ENCODE results near the gene GOLGA6L26.
"Not testable (repeated sequence)": the region's sequence is repeated elsewhere in the genome, so short reads cannot be mapped to it uniquely, and the experiment has no call there.

Gene GOLGA6L26, protein sequence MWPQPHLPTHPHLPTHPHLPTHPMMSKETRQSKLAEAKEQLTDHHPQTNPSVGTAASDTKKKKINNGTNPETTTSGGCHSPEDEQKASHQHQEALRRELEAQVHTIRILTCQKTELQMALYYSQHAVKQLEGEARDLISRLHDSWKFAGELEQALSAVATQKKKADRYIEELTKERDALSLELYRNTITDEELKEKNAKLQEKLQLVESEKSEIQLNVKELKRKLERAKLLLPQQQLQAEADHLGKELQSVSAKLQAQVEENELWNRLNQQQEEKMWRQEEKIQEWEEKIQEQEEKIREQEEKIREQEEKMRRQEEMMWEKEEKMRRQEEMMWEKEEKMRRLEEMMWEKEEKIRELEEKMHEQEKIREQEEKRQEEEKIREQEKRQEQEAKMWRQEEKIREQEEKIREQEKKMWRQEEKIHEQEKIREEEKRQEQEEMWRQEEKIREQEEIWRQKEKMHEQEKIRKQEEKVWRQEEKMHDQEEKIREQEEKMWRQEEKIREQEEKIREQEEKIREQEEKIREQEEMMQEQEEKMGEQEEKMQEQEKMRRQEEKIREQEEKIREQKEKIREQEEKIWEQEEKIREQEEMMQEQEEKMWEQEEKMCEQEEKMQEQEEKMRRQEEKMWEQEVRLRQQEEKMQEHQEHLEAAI

DNA sequence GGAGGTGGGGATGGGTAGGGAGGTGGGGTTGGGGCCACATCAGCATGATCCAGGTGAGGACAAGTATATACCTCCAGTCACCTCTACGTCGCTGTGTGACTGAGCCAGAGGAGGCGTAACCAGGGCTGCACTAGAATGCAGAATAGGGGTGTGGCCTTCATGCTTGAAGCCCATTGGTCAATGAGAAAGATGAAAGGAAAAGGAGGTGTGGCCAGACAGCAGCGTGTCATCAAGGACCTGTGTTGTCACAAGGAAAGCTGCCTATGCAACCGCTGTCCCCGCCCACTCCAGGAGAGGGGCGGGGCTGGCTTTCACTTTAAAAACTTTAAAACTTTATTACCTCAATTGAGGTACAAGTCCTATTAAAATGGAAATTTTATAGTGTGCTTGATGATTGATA, at the start of gene GOLGA6L26:
Gene GOLGA6L26, minus strand, starts transcription at position 101 of the 400 bp plus-strand sequence. Its CDS starts 61 bp downstream, at position 40.
- in situ Hi-C loops (cut with MboI; ENCODE audit: low sequenced_read_pairs) = not testable (repeated sequence)

DNA sequence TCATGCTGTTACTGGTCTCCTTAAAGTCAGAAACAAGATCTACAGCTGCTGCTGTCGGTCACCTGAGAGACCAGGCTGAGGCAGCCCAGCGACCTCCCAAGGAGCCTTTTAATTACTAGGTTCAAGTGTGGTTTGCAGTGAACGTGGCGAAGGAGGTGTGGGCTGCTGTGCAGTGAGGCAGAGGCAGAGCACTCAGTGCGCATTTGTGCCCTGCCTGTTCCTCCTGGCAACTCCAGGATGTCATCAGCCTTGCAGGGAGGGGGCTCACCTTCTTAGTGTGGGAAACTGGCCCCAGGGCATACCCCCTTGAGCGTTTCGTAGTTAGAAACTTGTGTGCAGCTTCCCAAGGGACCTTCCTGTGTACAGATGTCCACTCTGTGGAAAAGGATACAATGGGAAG, 47.2 kb upstream of the GOLGA6L26 start:
- in situ Hi-C loops (cut with MboI; ENCODE audit: low sequenced_read_pairs) = not testable (repeated sequence)

- in situ Hi-C loops (cut with MboI; ENCODE audit: low sequenced_read_pairs) = not testable (repeated sequence)
Measured at GRCh38 chr15:23380700-23381099, 46.7 kb upstream of the GOLGA6L26 start.

DNA sequence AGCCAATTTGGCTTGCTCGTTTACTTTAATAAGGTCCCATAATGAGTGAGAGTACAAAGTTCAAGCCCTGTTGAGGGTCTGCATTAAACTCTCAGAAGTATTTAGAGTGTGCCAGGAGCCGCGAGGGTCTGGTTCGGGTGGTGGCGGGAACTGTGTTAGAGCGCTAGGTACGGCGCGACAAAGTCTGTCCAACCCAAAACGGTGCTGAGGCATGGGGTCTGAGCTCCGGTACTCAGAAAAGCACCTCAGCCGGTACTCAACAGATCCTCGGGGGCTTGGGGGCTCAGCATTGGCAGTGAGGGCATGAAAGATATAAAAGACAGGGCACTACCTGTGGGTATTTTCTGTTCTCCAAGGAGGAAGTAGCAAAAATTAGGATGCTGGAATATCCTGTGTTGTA, 45.0 kb upstream of the GOLGA6L26 start:
- in situ Hi-C loops (cut with MboI; ENCODE audit: low sequenced_read_pairs) = not testable (repeated sequence)

DNA sequence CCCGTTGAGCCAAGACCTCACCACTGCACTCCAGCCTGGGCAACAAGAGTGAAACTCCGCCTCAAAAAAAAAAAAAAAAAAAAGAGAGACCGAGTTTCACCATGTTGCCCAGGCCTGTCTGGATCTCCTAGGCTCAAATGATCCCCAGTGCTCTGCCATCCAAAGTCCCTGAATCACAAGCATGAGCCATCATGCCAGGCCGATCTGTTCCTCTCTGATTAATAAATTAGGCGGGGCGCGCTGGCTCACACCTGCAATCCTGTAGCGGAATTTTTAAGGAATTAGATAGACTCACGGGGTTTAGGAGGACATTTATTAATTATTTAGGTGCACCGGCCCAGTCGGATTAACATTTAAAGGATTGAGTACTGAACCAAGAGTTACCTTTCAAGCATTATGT, 40.2 kb upstream of the GOLGA6L26 start:
- in situ Hi-C loops (cut with MboI; ENCODE audit: low sequenced_read_pairs) = not testable (repeated sequence)

GRCh38 chr15:23372891-23373600, 39.0 kb upstream of the GOLGA6L26 start:
- in situ Hi-C loops (cut with MboI; ENCODE audit: low sequenced_read_pairs) = not testable (repeated sequence)

- in situ Hi-C loops (cut with MboI; ENCODE audit: low sequenced_read_pairs) = no loop called here
Measured at GRCh38 chr15:23372284-23372683, 38.3 kb upstream of the GOLGA6L26 start.

DNA sequence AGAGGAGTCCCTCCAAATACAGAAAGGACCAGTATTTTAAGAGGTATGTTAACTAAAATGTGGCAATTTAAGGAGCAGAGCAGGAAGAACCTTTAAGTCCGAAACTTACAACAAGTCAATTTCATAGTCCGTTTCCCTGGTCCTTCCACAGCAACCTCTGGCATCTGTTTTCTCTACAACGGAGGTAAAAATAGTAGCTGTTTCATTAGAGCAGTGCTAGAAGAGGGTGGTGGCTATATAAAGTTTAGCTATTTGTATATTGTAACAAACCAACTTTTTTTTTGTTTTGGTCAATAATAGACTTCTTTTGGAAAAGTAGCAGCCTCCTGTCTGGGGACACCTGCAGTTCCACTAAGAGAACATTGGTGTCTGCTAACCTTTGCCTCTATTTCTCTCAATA, 37.9 kb upstream of the GOLGA6L26 start:
- in situ Hi-C loops (cut with MboI; ENCODE audit: low sequenced_read_pairs) = not testable (repeated sequence)

GRCh38 chr15:23371134-23371533, 37.1 kb upstream of the GOLGA6L26 start:
- in situ Hi-C loops (cut with MboI; ENCODE audit: low sequenced_read_pairs) = not testable (repeated sequence)

DNA sequence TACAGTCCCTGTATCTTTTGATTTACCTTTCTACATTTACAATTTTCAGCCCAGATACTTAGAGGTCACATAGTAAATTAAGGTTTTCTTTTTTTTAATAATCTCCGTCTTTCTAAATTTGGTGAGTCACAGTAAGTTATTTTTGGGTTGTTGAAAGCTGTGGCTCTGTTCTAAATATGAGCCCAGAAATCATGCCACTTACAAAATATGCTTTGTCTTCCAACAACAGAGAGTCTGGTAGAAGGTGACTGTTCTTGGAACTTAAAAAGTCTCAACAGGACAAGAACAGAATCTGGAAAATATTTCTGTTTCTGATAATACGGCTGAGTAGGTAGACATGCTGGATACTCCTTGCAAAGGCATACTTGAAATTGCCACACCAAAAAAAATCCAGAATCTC, 36.6 kb upstream of the GOLGA6L26 start:
- in situ Hi-C loops (cut with MboI; ENCODE audit: low sequenced_read_pairs) = no loop called here

- in situ Hi-C loops (cut with MboI; ENCODE audit: low sequenced_read_pairs) = not testable (repeated sequence)
Measured at GRCh38 chr15:23364261-23364660, 30.3 kb upstream of the GOLGA6L26 start.

DNA sequence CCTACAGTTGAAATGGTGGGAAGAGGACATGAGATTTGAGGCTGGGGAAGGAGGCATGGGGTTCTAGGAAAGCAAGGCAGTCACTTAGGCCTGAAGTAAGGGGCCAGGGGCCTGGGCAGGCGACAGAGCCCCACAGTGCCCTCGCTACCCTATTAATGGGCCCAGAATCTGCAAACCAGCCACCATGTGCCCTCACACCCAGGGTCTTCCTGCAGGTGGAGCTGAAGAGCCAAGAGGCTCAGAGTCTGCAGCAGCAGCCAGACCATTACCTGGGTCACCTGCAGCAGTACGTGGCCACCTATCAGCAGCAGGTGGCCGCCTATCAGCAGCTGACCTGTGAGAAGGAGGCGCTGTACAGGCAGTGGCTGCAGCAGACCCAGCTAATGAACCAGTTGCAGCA, 28.6 kb upstream of the GOLGA6L26 start:
- in situ Hi-C loops (cut with MboI; ENCODE audit: low sequenced_read_pairs) = not testable (repeated sequence)

DNA sequence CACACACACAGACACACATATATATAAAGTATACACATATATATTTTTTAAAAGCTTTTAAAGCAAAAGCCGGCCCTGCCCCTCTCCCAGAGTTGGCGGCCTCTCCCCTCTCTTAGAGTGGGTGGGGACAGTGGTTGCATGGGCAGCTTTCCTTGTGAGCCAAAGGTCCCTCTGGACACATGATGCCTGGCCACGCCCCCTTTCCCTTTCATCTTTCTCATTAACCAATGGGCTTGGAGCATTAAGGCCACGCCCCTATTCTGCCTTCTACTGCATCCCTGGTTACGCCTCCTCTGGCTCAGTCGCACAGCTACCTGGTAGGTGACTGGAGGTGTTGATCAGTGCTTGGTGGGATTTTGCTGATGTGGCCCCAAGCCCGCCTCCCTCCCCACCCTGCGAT, 20.5 kb upstream of the GOLGA6L26 start, which contains the start of gene GOLGA8S:
Gene GOLGA8S, plus strand, starts transcription at position 301 of the 400 bp plus-strand sequence. Its CDS starts 62 bp downstream, at position 363.
- in situ Hi-C loops (cut with MboI; ENCODE audit: low sequenced_read_pairs) = not testable (repeated sequence)

GRCh38 chr15:23311233-23311632, 22.8 kb downstream of the GOLGA6L26 start:
- in situ Hi-C loops (cut with MboI; ENCODE audit: low sequenced_read_pairs) = not testable (repeated sequence)

DNA sequence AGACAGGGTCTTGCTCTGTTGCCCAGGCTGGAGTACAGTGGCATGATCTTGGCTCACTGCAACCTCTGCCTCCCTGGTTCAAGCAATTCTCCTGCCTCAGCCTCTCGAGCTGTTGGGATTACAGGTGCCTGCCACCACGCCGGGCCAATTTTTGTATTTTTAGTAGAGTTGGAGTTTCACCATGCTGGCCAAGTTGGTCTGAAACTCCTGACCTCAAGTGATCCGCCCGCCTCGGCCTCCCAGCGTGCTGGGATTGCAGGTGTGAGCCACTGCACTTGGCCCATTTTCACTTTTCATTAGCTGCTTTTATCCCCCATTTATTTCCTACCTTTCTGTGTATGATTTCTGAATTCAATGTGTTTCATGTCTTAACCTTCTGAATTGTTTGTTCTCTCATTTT, 28.1 kb downstream of the GOLGA6L26 start:
- in situ Hi-C loops (cut with MboI; ENCODE audit: low sequenced_read_pairs) = not testable (repeated sequence)

- in situ Hi-C loops (cut with MboI; ENCODE audit: low sequenced_read_pairs) = not testable (repeated sequence)
Measured at GRCh38 chr15:23304805-23305204, 29.2 kb downstream of the GOLGA6L26 start.

DNA sequence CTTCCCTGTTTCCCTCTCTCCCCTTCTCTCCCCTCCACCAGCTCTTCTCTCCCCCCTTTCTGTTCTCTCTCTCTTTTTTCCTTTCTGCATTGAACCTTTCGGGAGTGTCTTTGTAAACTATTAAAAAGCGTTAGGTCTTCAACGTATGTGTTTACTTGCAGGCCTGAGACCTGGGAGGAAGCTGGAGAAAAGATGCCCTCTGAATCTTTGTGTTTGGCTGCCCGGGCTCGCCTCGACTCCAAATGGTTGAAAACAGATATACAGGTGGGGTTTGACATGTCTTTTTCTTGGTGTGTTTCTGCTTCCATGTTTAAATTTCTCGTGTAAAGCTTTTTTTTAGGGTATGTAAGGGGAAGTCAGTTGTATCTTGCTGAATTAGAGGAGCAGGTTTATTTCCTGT, 29.7 kb downstream of the GOLGA6L26 start:
- in situ Hi-C loops (cut with MboI; ENCODE audit: low sequenced_read_pairs) = not testable (repeated sequence)

GRCh38 chr15:23303654-23304053, 30.3 kb downstream of the GOLGA6L26 start:
- in situ Hi-C loops (cut with MboI; ENCODE audit: low sequenced_read_pairs) = not testable (repeated sequence)

- in situ Hi-C loops (cut with MboI; ENCODE audit: low sequenced_read_pairs) = not testable (repeated sequence)
Measured at GRCh38 chr15:23303246-23303645, 30.8 kb downstream of the GOLGA6L26 start.
